ENCODE measurements around the gene HDC.

Gene HDC

DNA sequence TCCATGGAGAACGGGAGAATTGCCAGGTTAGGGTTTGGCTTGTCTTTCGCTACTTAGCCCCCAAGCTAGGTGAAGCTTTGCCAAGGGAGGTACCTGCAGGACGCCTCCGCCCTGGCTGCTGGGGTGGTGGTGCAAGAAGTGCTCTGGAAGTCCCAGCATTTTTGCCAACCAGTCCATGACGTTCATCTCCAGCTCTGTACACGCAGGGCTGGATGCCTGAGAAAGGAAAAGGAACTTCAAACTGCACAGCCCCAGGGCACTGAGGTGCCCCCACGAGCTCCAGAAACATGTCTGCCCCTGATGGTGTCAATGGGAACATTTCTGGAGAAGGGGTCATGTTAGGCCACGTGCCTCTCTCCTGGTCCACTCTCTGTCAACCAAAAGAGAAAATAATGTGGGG is 8.2 kb downstream of the HDC start:
- no peak for DNase-seq
- in situ Hi-C loops (cut with HindIII; ENCODE audit: low pct_ligation_motif_present, low pct_unique_long_range_greater_than_20kb, low sequenced_read_pairs), result no loop called here

DNA sequence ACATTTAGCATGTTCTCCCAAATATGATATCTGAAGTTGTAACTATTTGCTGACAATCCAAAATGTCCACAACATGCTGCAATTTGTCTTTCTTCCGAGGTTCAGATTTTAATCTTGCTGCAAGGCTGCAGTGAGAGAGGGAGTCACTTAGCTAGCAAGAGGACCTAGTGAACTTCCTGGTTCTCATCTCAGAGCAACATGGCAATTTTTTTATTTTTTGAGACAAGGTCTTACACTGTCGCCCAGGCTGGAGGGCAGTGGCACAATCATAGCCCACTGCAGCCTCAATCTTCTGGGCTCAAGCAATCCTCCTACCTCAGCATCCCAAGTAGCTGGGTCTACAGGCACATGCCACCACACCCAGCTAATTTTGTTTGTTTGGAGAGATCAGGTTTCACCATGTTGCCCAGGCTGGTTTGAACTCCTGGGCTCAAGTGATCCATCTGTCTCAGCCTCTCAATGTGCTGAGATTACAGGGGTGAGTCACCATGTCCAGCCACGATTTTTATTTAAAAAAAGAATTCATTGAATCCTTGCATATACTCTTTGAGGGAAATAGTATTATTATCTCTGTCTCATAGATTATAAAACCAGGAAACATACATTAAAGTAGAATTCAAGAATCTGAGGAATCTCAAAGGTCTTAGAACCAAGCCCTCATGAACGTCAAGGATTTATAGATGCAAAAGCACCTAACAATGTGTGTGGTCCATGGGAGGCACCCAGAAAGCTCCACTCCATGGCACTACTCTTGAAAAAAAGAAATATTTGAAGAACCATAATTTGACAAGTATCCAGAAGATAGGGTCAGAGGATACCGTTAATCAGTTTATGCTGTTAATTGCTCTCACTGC is 9.1 kb downstream of the HDC start:
- in situ Hi-C loops (cut with HindIII; ENCODE audit: low pct_ligation_motif_present, low pct_unique_long_range_greater_than_20kb, low sequenced_read_pairs), result no loop called here
- DNase-seq, result no peak

DNA sequence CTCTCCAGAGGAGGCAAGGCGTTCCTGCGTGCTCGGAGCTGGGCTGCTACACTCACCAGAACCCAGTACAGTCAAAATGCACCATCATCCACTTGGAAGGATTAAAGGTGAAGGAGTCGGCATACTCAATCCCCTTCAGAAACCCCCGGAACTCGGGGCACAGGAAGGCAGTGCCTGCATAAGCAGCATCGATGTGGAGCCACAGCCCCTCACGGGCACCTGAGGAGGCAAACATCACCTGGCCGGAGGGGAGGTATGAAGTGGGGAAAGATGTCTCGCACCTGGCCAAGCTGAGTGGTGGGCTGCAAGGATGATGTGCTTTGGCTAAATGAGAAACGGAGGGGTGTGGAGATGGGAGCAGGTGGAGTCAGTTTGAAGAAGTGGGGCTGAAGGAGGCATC is 13.0 kb downstream of the HDC start:
- in situ Hi-C loops (cut with HindIII; ENCODE audit: low pct_ligation_motif_present, low pct_unique_long_range_greater_than_20kb, low sequenced_read_pairs), result no loop called here
- DNase-seq, result no peak

DNA sequence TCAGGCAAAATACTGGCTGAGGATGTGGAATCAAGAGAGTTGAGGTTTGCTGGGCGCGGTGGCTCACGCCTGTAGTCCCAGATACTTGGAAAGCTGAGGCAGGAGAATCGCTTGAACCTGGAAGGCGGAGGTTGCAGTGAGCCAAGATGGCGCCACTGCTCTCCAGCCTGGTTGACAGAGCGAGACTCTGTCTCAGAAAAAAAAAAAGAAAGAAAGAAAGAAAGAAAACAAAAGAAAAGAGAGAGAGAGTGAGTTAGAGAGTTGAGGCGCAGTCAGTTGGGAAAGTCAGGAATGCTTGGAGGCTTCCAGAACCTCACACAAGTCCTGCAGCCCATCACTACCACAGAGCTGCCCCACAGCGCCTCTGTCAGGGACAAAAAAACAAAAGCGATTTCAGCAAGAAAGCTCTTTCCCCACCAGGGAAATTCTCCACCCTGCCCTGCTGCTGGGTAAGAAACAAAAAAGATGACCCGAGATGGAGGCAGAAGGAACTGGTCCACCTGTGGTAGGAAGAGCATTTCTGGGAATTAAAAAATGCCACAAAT is 13.8 kb downstream of the HDC start:
- DNase-seq, result no peak
- in situ Hi-C loops (cut with HindIII; ENCODE audit: low pct_ligation_motif_present, low pct_unique_long_range_greater_than_20kb, low sequenced_read_pairs), result no loop called here

DNA sequence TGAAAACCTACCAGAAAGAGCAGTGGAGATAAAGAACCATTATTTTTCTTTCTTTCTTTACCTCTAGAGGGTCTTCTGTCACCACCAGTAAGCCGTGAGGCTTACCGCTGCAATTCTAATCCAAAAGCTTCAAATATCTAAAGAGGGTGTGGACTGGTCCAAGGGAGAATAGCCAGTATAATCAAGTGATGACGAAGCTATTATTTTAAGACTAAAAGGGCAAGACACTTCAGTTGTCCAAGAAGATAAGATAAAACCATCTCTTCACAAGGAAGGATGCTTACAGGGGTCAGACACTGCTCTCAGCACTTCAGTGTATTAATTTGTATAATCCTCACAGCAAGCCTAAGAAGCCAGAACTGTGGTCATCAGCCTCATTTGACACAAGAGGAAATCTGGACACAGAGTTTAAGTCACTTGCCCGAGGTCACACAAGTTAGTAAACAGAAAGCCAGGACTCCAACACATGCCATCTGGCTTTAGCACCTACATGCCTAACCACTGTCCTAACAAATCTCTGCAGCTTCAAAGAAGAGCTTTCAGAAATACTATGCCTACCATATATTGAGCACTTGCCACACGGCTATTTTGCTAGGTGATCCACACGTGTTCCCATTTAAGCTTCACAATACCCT is 14.6 kb downstream of the HDC start:
- in situ Hi-C loops (cut with HindIII; ENCODE audit: low pct_ligation_motif_present, low pct_unique_long_range_greater_than_20kb, low sequenced_read_pairs), result no loop called here

DNA sequence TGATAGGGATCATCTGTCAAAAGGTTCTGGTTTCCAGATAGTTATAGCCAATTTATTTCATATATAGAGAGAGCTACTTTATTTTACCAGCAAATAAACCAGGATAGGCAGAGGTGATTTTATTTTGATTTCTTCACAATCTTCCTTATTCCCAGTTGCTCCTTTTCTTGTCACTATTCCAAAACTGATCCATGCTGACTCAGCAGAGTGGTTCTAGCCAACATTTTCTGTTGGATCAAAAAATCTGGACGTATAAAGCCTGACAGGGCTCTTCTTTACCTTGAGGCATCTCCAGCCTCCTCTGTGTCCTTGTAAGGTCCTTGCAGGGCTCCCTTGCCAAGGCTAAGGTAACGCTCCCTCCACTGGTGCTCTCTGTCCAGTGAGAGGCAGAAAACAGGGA is 15.8 kb downstream of the HDC start:
- in situ Hi-C loops (cut with HindIII; ENCODE audit: low pct_ligation_motif_present, low pct_unique_long_range_greater_than_20kb, low sequenced_read_pairs), result no loop called here
- DNase-seq, result no peak

More for the DNA sequence above, 14.6 kb downstream of the HDC start:
- no peak for DNase-seq

DNA sequence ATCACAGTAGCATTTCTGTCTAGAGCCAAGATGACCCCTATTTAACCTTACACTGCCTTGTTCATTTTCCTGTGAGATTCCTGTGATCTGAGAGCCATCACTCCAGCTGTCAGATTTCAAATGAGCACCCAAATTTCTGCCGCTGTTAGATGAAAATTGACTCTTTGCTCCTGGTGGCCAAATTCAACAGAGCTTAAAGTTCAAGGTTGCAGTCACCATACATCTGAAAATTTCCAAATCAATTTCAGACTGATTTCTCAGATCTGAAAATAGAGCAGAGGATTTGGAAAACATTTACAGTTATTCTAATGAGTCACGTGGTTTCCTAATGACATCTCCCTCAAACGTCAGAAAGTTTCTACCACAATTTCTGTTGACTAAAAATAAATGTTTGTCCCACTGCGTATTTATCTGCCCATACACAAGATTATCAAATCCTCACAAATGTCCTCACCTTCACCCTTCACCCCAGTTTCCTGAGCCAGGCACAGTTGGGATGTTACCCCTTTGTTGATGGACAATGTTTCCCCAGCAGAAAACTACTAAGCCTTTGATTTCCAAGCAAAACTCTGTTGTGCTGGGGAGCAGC is 16.4 kb downstream of the HDC start:
- no peak for DNase-seq
- in situ Hi-C loops (cut with HindIII; ENCODE audit: low pct_ligation_motif_present, low pct_unique_long_range_greater_than_20kb, low sequenced_read_pairs), result no loop called here

DNA sequence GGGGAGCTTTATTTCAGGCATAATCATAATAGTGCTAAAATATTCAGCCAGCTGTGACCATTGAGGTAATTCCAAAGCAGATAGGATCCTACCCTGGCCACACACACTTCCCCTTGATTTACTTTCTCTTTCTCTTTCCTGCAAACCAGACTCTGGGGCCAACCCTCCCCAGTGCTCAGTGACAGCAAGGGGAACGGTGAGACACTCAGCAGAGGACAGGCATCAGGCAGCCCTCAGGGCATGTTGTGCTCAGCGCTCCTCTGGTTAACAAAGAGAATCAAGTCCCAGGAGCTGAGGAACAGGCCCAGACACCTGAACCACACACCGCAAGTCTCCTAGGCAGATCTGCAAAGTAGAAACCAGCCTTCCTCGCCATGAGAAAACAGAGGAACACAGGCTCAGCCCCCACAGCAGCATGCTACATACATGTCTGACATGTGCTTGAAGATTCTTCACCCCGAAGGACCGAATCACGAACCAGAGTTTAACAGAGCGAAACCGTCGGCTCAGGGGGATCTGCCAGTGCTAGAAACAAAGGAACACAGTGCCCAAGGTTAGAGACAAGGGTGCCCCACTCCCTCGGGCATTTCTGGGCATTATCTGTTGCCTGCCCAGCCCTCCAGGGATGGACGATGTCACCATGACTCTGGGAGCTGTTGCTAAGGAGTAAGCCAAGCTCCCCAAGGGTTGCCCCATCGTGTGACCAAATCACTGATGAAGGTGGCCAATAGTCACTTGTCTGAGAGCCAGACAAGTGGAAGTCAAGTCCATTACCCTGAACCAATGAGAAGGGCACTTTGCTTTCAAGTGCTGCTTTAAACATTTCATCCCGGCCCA is 17.5 kb downstream of the HDC start:
- no peak for DNase-seq
- in situ Hi-C loops (cut with HindIII; ENCODE audit: low pct_ligation_motif_present, low pct_unique_long_range_greater_than_20kb, low sequenced_read_pairs), result no loop called here

DNA sequence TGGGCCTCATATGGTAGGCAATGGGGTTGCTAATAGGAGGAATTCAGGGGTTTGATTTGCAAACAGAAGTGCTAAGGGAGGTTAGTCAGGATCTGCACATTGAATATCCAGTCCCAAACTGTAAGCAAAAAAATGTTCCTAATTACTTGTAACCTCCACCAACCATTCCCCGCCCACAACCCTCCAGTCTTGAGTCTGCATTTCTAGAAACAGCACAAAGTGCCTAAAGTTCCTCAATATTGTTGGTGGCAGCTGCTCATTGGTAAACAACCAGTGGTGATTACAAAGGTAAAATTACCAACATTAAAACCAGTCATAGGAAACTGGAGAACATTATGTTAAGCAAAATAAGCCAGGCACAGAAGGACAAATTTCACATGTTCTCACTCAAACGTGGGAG is 18.9 kb downstream of the HDC start:
- in situ Hi-C loops (cut with HindIII; ENCODE audit: low pct_ligation_motif_present, low pct_unique_long_range_greater_than_20kb, low sequenced_read_pairs), result no loop called here
- DNase-seq, result no peak

DNA sequence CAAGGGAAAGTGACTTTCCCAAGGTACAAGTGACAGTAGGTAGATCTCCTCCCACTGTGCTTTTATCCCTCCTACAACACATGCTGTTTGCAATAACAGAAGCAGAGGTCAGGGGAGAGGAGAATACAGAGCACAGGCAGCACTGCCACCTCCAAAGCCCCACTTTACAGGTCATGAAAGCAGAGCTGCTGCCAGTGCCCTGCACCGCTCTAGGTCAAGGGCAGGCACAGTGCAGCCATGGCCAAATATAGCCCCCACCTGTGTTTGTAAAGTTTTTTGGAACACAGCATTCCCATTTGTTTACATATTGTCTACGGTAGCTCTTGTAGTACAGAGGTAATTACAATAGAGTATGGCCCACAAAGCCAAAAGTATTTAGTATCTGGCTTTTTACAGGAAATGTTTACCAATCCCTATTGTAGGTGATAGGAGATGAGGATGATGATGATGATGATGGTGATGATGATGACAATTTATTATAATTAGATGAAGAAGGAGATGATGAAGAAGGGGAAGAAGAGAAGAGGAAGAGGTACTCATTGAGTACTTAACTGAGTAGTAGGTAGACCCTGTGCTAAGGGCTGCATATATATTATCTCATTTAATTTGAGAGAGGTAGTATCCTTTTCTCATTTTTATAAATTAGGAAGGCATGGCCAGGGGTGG is 20.4 kb downstream of the HDC start:
- in situ Hi-C loops (cut with HindIII; ENCODE audit: low pct_ligation_motif_present, low pct_unique_long_range_greater_than_20kb, low sequenced_read_pairs), result no loop called here
- DNase-seq, result no peak

DNA sequence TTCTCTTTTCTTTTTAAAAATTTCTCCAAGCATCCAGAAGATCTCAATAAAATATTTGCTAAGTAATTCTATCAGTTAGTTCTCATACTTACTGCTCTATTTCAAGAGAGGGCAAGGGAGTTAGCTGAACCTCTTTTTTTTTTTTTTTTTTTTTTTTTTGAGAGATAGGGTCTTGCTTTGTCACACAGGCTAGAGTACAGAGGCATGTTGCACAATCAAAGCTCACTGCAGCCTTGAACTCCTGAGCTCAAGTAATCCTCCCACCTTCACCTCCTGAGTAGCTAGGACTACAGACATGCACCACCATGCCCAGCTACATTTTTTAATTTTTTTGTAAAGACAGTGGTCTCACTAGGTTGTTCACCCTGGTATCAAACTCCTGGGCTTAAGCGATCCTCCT is 21.4 kb downstream of the HDC start:
- DNase-seq, result no peak
- in situ Hi-C loops (cut with HindIII; ENCODE audit: low pct_ligation_motif_present, low pct_unique_long_range_greater_than_20kb, low sequenced_read_pairs), result no loop called here

DNA sequence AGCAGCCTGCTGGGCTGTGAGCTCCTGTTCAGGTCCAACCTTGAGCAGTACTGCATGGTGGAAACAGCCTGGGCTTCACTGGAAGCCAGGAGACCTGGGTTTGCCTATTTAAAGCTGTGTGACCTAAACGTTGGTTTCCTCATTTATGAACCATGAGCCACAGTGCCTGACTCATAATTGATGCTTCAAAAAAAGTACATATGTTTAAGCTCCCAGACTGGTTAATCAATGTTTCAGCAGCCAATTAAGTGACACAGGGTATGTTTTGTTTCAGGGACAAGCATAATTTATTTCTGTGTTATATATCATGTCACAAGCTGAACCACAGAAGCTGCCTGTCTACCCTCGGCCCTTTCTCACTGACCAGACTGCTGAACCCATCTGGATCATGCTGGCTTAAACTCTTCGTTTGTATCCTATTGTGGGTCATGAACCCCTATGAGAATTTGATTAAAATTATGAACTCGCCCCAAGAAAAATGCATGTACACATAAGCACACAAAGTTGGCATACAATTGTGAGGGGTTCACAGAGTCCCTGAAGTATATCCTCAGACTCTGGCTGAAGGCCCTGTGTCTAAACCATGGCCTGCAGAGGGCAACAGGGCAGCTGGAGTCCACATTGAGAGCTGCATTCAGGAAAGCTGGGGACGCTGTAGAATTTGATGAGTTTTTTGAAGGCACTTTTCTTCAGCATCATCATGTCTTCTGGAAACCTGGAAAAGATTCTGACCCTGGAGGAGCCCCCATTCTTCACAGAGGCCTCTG is 23.7 kb downstream of the HDC start:
- DNase-seq, result no peak
- in situ Hi-C loops (cut with HindIII; ENCODE audit: low pct_ligation_motif_present, low pct_unique_long_range_greater_than_20kb, low sequenced_read_pairs), result no loop called here

DNA sequence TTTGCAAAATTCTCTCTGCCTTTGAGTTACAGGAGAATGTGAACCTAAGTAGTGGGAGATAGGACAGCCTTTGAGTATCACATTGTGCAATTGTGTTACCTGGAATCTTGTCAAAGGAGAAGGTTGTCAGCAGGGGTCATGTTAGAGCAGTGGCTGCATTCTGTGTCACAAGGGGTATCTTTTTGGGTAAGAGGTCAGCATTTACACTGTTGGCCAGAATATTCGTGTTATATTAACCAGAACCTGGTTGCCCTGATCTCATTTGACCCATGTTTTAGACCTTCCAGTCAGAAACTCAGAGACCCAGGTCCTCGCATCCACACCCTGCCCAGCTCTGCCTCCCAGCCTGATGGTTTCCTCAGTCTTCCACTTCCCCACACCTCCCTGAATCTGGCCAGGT is 27.3 kb downstream of the HDC start:
- in situ Hi-C loops (cut with HindIII; ENCODE audit: low pct_ligation_motif_present, low pct_unique_long_range_greater_than_20kb, low sequenced_read_pairs), result no loop called here
- no peak for DNase-seq

DNA sequence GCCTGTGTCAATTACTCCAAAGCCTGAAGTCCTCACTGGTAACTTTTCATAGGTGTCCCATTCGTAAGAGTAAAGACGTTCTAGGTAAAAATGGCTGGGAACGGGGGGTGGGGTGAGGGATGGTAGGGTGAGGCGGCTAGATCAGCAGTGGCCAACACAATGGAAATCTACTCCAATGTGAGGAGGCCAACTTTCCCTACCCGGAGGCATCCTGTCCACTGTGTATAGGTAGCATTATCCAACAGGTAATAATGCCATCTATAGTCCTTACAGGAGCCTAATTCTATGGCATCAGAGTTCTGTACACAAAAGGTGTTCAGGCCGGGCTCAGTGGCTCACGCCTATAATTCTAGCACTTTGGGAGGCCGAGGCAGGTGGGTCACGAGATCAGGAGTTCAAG is 29.1 kb downstream of the HDC start:
- DNase-seq, result no peak
- in situ Hi-C loops (cut with HindIII; ENCODE audit: low pct_ligation_motif_present, low pct_unique_long_range_greater_than_20kb, low sequenced_read_pairs), result no loop called here

DNA sequence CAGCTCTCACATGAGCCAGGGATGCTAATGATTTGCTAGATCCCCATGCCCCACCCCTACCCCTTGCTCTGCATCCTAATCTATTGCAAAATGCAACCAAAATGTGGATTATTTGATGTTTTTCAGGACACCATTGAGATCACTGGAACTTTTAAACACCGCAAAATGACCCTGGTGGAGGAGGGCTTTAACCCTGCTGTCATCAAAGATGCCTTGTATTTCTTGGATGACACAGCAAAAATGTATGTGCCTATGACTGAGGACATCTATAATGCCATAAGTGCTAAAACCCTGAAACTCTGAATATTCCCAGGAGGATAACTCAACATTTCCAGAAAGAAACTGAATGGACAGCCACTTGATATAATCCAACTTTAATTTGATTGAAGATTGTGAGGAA is 29.7 kb downstream of the HDC start:
- in situ Hi-C loops (cut with HindIII; ENCODE audit: low pct_ligation_motif_present, low pct_unique_long_range_greater_than_20kb, low sequenced_read_pairs), result no loop called here
- no peak for DNase-seq

DNA sequence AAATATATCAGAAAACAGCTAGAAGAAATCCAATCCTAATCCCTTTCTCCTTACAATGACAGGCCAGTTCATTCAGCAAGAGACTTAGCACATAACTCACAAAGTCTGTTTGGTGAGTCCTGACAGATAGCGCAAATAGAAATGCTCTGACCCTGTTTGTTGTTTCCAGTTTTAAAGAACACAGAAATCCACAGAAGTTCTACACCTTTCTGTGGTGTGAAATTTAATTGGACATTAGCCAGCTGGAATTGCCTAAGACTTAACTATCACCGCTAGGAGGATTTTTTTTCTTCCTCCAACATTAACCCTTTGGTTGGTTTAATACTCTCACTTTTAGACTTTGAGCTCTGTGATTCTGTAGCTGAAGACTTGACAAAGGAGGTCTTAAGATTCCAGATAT is 30.8 kb downstream of the HDC start:
- no peak for DNase-seq
- in situ Hi-C loops (cut with HindIII; ENCODE audit: low pct_ligation_motif_present, low pct_unique_long_range_greater_than_20kb, low sequenced_read_pairs), result no loop called here

DNA sequence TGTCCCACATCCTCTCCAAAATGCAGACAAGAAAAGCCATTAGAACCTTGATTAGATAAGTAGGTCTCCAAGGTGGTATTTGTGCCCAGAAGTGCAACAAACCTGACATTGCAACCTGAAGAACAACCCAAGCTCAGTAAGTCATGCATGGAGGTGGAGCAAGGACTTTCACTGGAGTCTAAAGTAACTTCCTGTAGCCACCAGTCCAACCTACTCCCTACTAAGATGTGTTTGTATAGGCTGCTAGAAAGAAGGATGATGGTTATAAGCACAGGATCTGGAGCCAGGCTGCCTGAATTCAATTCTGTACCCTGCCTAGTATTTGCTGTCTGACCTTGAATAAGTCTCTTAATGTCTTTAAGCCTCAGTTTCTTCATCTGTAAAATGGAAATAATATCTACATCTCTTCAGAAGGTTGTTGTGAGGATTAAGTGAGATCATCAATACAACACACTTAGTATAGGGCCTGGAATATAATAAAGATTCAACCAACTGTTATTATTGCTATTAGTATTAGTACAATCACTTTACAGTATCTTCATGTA is 32.3 kb downstream of the HDC start:
- in situ Hi-C loops (cut with HindIII; ENCODE audit: low pct_ligation_motif_present, low pct_unique_long_range_greater_than_20kb, low sequenced_read_pairs), result no loop called here

More for the DNA sequence above, 32.3 kb downstream of the HDC start:
- no peak for DNase-seq
